Body of pancreas (tissue), 4 donors: ENCODE data around the gene RPTOR. TPM values are rescaled to one million over a fixed set of nuclear protein-coding genes. Genes with fewer than 3 reads are reported as not detected.
"Not testable (repeated sequence)": the region's sequence is repeated elsewhere in the genome, so short reads cannot be mapped to it uniquely, and the experiment has no call there.

ENCODE experiments used
- ATAC-seq: fragments of 150-250 bp; one replicate; pipeline ENCODE4 v1.9.1; 2016
- DNase-seq, 4 donors: peaks; one replicate each; pipeline ENCODE4 v3.0.0-alpha.2; 2019
- H3K27ac ChIP-seq, 4 donors: fragments of 200-600 bp; sonication (generic); 1 replicate in 3 of 4; 2 replicates in 1 of 4; pipeline versions ENCODE4 v1.5.1 to v1.6.1; 2016 to 2019; ENCODE audit warnings: mild to moderate bottlenecking in 1 of 4, mixed read lengths in 1 of 4, moderate library complexity in 1 of 4
- H3K27me3 ChIP-seq, 2 donors: fragments of 200-600 bp; sonication (generic); one replicate each; pipeline ENCODE4 v1.6.0; 2016; ENCODE audit warnings: mild to moderate bottlenecking in 1 of 2
- H3K36me3 ChIP-seq, 2 donors: fragments of 200-600 bp; sonication (generic); replicated peaks in 1 of 2; 2 replicates each; pipeline ENCODE4 v1.5.1; 2016; ENCODE audit warnings: low read depth in 2 of 2; ENCODE audit not compliant: insufficient read depth in 1 of 2
- H3K4me1 ChIP-seq: fragments of 200-600 bp; sonication (generic); one replicate; pipeline ENCODE4 v1.6.0; 2016
- H3K4me3 ChIP-seq, 2 donors: fragments of 200-600 bp; sonication (generic); 1 replicate in 1 of 2; 2 replicates in 1 of 2; pipeline ENCODE4 v1.5.1; 2016 to 2019
- H3K9me3 ChIP-seq, 3 donors: fragments of 200-600 bp; sonication (generic); 1 replicate in 2 of 3; 2 replicates in 1 of 3; pipeline ENCODE4 v1.5.1; 2016
- CTCF ChIP-seq, 7 experiments: fragments of 450-650 bp in 4 of 7; fragments of 200-600 bp in 3 of 7; sonication (generic) in 3 of 7; IDR thresholded peaks; one replicate each; pipeline ENCODE4 v1.5.1; 2016 to 2019; ENCODE audit warnings: antibody characterized with exemption in 7 of 7
- POLR2A ChIP-seq, 3 donors: fragments of 450-650 bp; IDR thresholded peaks; one replicate each; pipeline ENCODE4 v1.6.1; 2016; ENCODE audit warnings: antibody characterized with exemption in 3 of 3, mild to moderate bottlenecking in 2 of 3
- WGBS, 2 donors: methylation state at CpG; one replicate each; pipeline ENCODE4 v1.1.5; 2017; 5-methylcytosine and 5-hydroxymethylcytosine counted together
- intact Hi-C: fragments of 100-400 bp; cut with DNase I; formaldehyde crosslinking; loops from one replicate; pipeline ENCODE4 v1.15.1; 2023
- total RNA-seq, 2 donors: library from RNA; depleted of rRNA; stranded (reverse); fragments of >200 nt; gene quantifications; one replicate each; pipeline ENCODE4 v1.1.0, GENCODE V29; 2016

The RPTOR gene
- total RNA-seq, 2 donors from 2014 or later: 22.3 to 34.3 TPM

GRCh38 chr17:80696964-80697363 lies 152.3 kb downstream of the RPTOR start:
- H3K27ac ChIP-seq: no peak overlapping the region
- no peak for ATAC-seq
- intact Hi-C loops: no loop called here

GRCh38 chr17:80698297-80698696 lies 153.7 kb downstream of the RPTOR start:
- TF ChIP-seq POLR2A (IDR thresholded peaks at IDR 0.05): no peak
- TF ChIP-seq CTCF (IDR thresholded peaks at IDR 0.05): no peak

More at GRCh38 chr17:80696964-80697363, 152.3 kb downstream of the RPTOR start:
- 77 to 92% methylated on average over 3 to 5 of the region's 5 CpGs for WGBS, 2 donors
- Histone ChIP-seq H3K4me3 (no peak overlapping the region), H3K36me3 (no peaks in the 10 kb centered on the region), H3K4me1 (peaks cover 15% of the 10 kb centered on the region), H3K27me3 (no peaks in the 10 kb centered on the region), H3K9me3 (no peaks in the 10 kb centered on the region)
- no peak for DNase-seq
- TF ChIP-seq CTCF (IDR thresholded peaks at IDR 0.05) (no peak), POLR2A (IDR thresholded peaks at IDR 0.05) (no peak)

GRCh38 chr17:80699205-80699604 lies 154.6 kb downstream of the RPTOR start:
- H3K9me3 ChIP-seq, DNase-seq, H3K36me3 ChIP-seq, H3K27ac ChIP-seq, H3K4me3 ChIP-seq, ATAC-seq, H3K27me3 ChIP-seq, intact Hi-C loops: not testable (repeated sequence)
- H3K4me1 ChIP-seq: peaks cover 15% of the 10 kb centered on the region
- 68 to 100% methylated on average over 3 of the region's 3 CpGs for WGBS, 2 donors

More at GRCh38 chr17:80698297-80698696, 153.7 kb downstream of the RPTOR start:
- ATAC-seq (no peak), DNase-seq (no peak)
- intact Hi-C loops: no loop called here
- Histone ChIP-seq H3K4me3 (no peak overlapping the region), H3K36me3 (no peaks in the 10 kb centered on the region), H3K27ac (no peak overlapping the region), H3K4me1 (peaks cover 15% of the 10 kb centered on the region), H3K27me3 (no peaks in the 10 kb centered on the region), H3K9me3 (no peaks in the 10 kb centered on the region)
- WGBS, 2 donors: 88 to 94% methylated on average over 14 of the region's 14 CpGs

- peaks cover 8% of the 10 kb centered on the region for H3K4me1 ChIP-seq
- H3K9me3 ChIP-seq: no peaks in the 10 kb centered on the region
- no peaks in the 10 kb centered on the region for H3K27me3 ChIP-seq
- ATAC-seq: no peak
- no peak overlapping the region for H3K27ac ChIP-seq
- intact Hi-C loops: no loop called here
- no peak overlapping the region for H3K4me3 ChIP-seq
- TF ChIP-seq CTCF (IDR thresholded peaks at IDR 0.05) (no peak), POLR2A (IDR thresholded peaks at IDR 0.05) (no peak)
- 81 to 95% methylated on average over 9 of the region's 9 CpGs for WGBS, 2 donors
- no peak for DNase-seq
- no peaks in the 10 kb centered on the region for H3K36me3 ChIP-seq
These were observed 157.1 kb downstream of the RPTOR start for GRCh38 chr17:80701730-80702129.

GRCh38 chr17:80702315-80703141 lies 157.9 kb downstream of the RPTOR start:
- intact Hi-C loops: no loop called here
- H3K4me3 ChIP-seq: no peak overlapping the region
- WGBS, 2 donors: 90 to 96% methylated on average over 18 of the region's 18 CpGs
- H3K27ac ChIP-seq: no peak overlapping the region
- H3K27me3 ChIP-seq: no peaks in the 10 kb centered on the region
- H3K36me3 ChIP-seq: no peaks in the 10 kb centered on the region
- TF ChIP-seq CTCF (IDR thresholded peaks at IDR 0.05): no peak
- TF ChIP-seq POLR2A (IDR thresholded peaks at IDR 0.05): no peak
- peaks cover 8% of the 10 kb centered on the region for H3K4me1 ChIP-seq
- DNase-seq (no peak), ATAC-seq (no peak)
- no peaks in the 10 kb centered on the region for H3K9me3 ChIP-seq
